Smooth muscle cell (in vitro differentiated cells): ENCODE measurements around the gene DNAJC21. TPM values are rescaled to one million over a fixed set of nuclear protein-coding genes. Genes with fewer than 3 reads are reported as not detected.

Source experiments
- DNase-seq: peaks from one replicate; lab custom pipeline; 2025; ENCODE audit not compliant: unreplicated experiment; lab: John Stamatoyannopoulos, UW
- H2AFZ ChIP-seq: fragments of 200-600 bp; sonication (generic); 2 replicates; pipeline ENCODE4 v1.6.0; 2016; ENCODE audit warnings: antibody characterized with exemption, low read depth, mild to moderate bottlenecking
- H3F3A ChIP-seq: fragments of 200-600 bp; sonication (generic); 2 replicates; pipeline ENCODE4 v1.6.0; 2017; ENCODE audit warnings: antibody characterized with exemption, low read depth
- H3K27ac ChIP-seq: fragments of 200-600 bp; sonication (generic); 2 replicates; pipeline ENCODE4 v1.5.1; 2016; ENCODE audit warnings: low read depth, mild to moderate bottlenecking
- H3K27me3 ChIP-seq: fragments of 200-600 bp; sonication (generic); 2 replicates; pipeline ENCODE4 v1.6.1; 2016; ENCODE audit warnings: low read depth, mild to moderate bottlenecking
- H3K36me3 ChIP-seq: fragments of 200-600 bp; sonication (generic); 2 replicates; pipeline ENCODE4 v1.5.1; 2016; ENCODE audit warnings: low read depth
- H3K4me1 ChIP-seq: fragments of 200-600 bp; sonication (generic); 2 replicates; pipeline ENCODE4 v1.5.1; 2016; ENCODE audit warnings: low read depth
- H3K4me2 ChIP-seq: fragments of 200-600 bp; sonication (generic); 2 replicates; pipeline ENCODE4 v1.6.0; 2016; ENCODE audit warnings: mild to moderate bottlenecking
- H3K4me3 ChIP-seq: fragments of 200-600 bp; sonication (generic); 2 replicates; pipeline ENCODE4 v1.5.1; 2016; ENCODE audit warnings: mild to moderate bottlenecking
- H3K79me2 ChIP-seq: fragments of 200-600 bp; sonication (generic); 2 replicates; pipeline ENCODE4 v1.6.0; 2016; ENCODE audit warnings: low read depth, mild to moderate bottlenecking
- H3K9ac ChIP-seq: fragments of 200-600 bp; sonication (generic); 2 replicates; pipeline ENCODE4 v1.6.0; 2016; ENCODE audit warnings: low read depth
- H3K9me3 ChIP-seq: fragments of 200-600 bp; sonication (generic); replicated peaks from 2 replicates; pipeline ENCODE4 v1.5.1; 2016; ENCODE audit warnings: low read depth
- H4K20me1 ChIP-seq: fragments of 200-600 bp; sonication (generic); 2 replicates; pipeline ENCODE4 v1.6.0; 2016; ENCODE audit warnings: low read depth
- WGBS: methylation state at CpG from one replicate; pipeline ENCODE4 v1.1.7; 2016; ENCODE audit warnings: low lambda C conversion rate; 5-methylcytosine and 5-hydroxymethylcytosine counted together
- polyA plus RNA-seq: library from polyadenylated mRNA; unstranded; fragments of >200 nt; fragmentation: Nextera tagmentation; extraction: Ambion mirVana; gene quantifications from 2 replicates; pipeline ENCODE4 v1.2.1, GENCODE V29; 2016
- total RNA-seq: library from RNA; depleted of rRNA; stranded (reverse); fragments of >200 nt; gene quantifications from 2 replicates; pipeline ENCODE4 v1.2.3, GENCODE V29; 2014
- TF ChIP-seq, protein P1 (sequence below): fragments of 200-600 bp; sonication (generic); IDR thresholded peaks from 2 replicates; pipeline ENCODE4 v1.5.1; 2017; ENCODE audit warnings: borderline replicate concordance, mild to moderate bottlenecking, antibody characterized with exemption; ENCODE audit not compliant: insufficient read depth, poor library complexity, severe bottlenecking

The DNAJC21 gene
- total RNA-seq (24.1 and 27.9 TPM in 2 replicates), polyA plus RNA-seq (21.8 and 29.1 TPM in 2 replicates)

DNA sequence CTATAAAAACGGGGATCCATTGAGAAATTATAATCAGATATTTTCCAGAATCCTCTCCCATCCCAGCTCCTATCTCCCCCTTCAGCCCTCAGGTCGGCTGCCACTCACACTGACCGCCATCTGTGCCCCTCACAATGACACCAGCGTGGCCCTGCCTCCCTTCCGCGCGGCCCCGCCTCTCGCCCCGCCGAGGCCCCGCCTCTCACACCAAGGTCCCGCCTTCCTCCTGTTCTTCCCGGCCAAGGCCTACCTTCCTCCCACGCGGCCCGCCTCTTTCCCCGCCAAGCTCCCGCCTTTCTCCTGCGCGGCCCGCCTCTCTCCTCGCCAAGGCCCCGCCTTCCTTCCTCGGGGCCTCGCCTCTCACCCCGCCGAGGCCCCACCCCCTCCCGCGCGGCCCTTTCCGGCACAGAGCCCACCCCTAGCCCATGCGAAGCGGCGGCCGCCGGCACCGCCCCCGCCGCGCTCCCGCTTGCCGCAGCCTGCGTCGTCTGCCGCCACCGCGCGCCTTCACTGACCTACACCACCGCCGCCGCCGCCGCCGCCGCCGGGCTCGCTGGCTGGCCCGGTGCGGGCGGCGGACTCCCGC, at the start of gene DNAJC21:
Gene DNAJC21, plus strand, starts transcription at position 426 of the 586 bp plus-strand sequence. CDS start 261 bp downstream, outside the sequence.
- peak within 1 kb of the TSS; percentile 69 for H3K9ac ChIP-seq
- peak; percentile 91 for DNase-seq
- H2AFZ ChIP-seq, result peak within 1 kb of the TSS; percentile 54
- peak within 1 kb of the TSS; percentile 55 for H3K27ac ChIP-seq
- H3K9me3 ChIP-seq, result no peaks in the 10 kb centered on the region
- TF ChIP-seq, protein P1, sequence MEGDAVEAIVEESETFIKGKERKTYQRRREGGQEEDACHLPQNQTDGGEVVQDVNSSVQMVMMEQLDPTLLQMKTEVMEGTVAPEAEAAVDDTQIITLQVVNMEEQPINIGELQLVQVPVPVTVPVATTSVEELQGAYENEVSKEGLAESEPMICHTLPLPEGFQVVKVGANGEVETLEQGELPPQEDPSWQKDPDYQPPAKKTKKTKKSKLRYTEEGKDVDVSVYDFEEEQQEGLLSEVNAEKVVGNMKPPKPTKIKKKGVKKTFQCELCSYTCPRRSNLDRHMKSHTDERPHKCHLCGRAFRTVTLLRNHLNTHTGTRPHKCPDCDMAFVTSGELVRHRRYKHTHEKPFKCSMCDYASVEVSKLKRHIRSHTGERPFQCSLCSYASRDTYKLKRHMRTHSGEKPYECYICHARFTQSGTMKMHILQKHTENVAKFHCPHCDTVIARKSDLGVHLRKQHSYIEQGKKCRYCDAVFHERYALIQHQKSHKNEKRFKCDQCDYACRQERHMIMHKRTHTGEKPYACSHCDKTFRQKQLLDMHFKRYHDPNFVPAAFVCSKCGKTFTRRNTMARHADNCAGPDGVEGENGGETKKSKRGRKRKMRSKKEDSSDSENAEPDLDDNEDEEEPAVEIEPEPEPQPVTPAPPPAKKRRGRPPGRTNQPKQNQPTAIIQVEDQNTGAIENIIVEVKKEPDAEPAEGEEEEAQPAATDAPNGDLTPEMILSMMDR, result no peak
- peaks cover 11% of the 10 kb centered on the region for H3K4me1 ChIP-seq
- peak within 1 kb of the TSS; percentile 89 for H3K4me2 ChIP-seq
- H4K20me1 ChIP-seq, result peaks cover 34% of the 10 kb centered on the region
- H3K27me3 ChIP-seq, result no peaks in the 10 kb centered on the region
- H3K36me3 ChIP-seq, result peaks cover 8% of the 10 kb centered on the region
- peaks cover 21% of the 10 kb centered on the region for H3F3A ChIP-seq
- H3K79me2 ChIP-seq, result peaks cover 43% of the 10 kb centered on the region
- WGBS, result 1% methylated on average over 22 of the region's 63 CpGs
- H3K4me3 ChIP-seq, result peak within 1 kb of the TSS; percentile 78

DNA sequence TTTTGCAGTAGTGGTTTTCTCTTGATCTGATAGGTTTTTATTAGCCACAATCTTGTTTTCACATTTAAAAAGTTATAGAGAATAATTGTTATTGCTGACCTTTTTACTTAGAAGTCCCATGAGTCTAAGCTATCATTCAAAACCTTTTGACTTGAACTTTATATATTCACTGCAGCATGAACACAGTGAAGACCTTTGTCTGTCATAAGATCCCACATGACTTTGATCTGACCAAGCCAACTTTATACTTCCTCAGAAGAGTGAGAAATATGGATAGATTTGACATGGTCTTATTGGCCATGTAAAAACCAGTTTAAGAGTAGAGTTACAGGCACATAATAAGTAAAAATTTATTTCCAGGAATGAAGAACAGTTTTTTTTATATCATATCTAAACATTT, 48.1 kb upstream of the DNAJC21 start:
- no peak overlapping the region for H3K27ac ChIP-seq
- H2AFZ ChIP-seq, result no peak overlapping the region
- H3K4me1 ChIP-seq, result no peaks in the 10 kb centered on the region
- no peak overlapping the region for H3K4me2 ChIP-seq
- no peaks in the 10 kb centered on the region for H3K9me3 ChIP-seq
- TF ChIP-seq, protein P1, result no peak
- H3K9ac ChIP-seq, result no peak overlapping the region
- H3K4me3 ChIP-seq, result no peak overlapping the region
- no peaks in the 10 kb centered on the region for H3K36me3 ChIP-seq
- no peaks in the 10 kb centered on the region for H3K27me3 ChIP-seq
- no peaks in the 10 kb centered on the region for H4K20me1 ChIP-seq
- no peaks in the 10 kb centered on the region for H3F3A ChIP-seq
- no peak for DNase-seq
- no peaks in the 10 kb centered on the region for H3K79me2 ChIP-seq

DNA sequence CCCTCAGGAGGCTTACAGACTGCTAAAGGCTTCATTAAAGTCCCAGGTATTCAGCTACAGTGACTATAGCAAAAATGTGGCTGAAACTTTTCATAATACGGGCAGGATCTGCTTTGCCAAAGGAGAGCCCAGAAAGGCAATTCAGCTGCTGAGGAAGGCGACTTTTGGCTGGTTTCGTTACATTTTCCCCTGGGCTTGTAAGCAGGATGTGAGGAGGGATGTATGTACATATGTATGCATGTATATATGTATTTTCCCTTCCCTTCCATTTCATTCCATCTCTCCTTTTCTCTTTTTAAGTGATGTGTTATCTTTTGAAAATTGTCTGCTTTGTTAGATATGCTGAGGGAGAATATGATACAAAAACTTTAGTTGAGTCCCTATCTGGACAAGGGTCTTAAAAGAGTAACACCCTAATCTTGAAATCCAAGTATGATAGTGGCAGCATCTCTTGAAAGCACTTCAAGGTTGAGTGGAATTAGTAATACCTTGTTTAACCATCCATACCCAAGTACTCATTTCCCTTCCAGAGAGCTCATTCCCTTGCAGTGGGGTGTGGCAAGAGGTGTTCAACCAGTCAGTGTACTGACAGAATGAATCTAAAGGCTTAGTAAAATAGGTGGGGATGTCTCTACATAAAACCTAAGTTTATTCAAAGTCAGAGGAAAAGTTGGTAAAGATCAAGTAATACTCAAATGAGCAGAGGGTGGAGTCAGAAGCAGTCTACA, 42.8 kb upstream of the DNAJC21 start:
- WGBS, result 95% methylated on average over 3 of the region's 3 CpGs
- no peaks in the 10 kb centered on the region for H3K9me3 ChIP-seq
- H3K4me2 ChIP-seq, result no peak overlapping the region
- no peaks in the 10 kb centered on the region for H3K4me1 ChIP-seq
- H3F3A ChIP-seq, result no peaks in the 10 kb centered on the region
- H3K27me3 ChIP-seq, result no peaks in the 10 kb centered on the region
- no peaks in the 10 kb centered on the region for H3K79me2 ChIP-seq
- H3K9ac ChIP-seq, result no peak overlapping the region
- H4K20me1 ChIP-seq, result no peaks in the 10 kb centered on the region
- H3K4me3 ChIP-seq, result no peak overlapping the region
- H3K36me3 ChIP-seq, result no peaks in the 10 kb centered on the region
- H2AFZ ChIP-seq, result no peak overlapping the region
- H3K27ac ChIP-seq, result no peak overlapping the region
- TF ChIP-seq, protein P1, result no peak
- no peak for DNase-seq

DNA sequence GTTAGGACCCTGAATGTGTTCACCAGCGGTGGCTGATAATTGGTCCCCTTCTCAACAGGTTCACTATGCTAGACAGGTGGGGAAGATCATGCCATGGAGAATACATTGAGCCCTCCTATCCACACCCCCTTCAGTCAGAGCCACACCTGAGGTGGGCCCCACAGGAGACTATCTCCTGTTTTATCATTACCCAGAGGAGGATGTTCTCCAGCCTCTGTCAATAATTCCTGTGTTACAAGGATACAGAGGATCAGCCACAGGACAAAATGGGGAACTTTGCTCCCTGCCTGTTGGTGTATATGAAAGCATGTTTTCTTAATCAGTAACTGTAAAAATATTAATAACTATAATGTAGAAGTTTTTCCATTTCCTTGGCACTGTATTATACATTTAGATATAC, 40.0 kb upstream of the DNAJC21 start:
- H3F3A ChIP-seq, result no peaks in the 10 kb centered on the region
- no peak overlapping the region for H3K4me2 ChIP-seq
- 88% methylated on average over 1 of the region's 1 CpG for WGBS
- no peak overlapping the region for H3K4me3 ChIP-seq
- H3K27me3 ChIP-seq, result no peaks in the 10 kb centered on the region
- H3K9me3 ChIP-seq, result no peaks in the 10 kb centered on the region
- H4K20me1 ChIP-seq, result no peaks in the 10 kb centered on the region
- no peak overlapping the region for H2AFZ ChIP-seq
- no peak overlapping the region for H3K27ac ChIP-seq
- H3K9ac ChIP-seq, result no peak overlapping the region
- DNase-seq, result no peak
- no peaks in the 10 kb centered on the region for H3K79me2 ChIP-seq
- H3K36me3 ChIP-seq, result no peaks in the 10 kb centered on the region
- no peaks in the 10 kb centered on the region for H3K4me1 ChIP-seq
- TF ChIP-seq, protein P1, result no peak
